Common myeloid progenitor, CD34-positive (primary cell): ENCODE data around the gene HTR2C.
A peak's percentile ranks its signal among the peaks of the same experiment; 100 is the strongest.
"Not testable (repeated sequence)": the region's sequence is repeated elsewhere in the genome, so short reads cannot be mapped to it uniquely, and the experiment has no call there.

Source experiments
- CTCF ChIA-PET: fragments of 350-600 bp; sonication (Branson Sonifier 250); formaldehyde crosslinking; loops from one replicate; lab custom pipeline; 2021; ENCODE audit warnings: antibody characterized with exemption; lab: Charles Lee
- POLR2A ChIA-PET: fragments of 350-600 bp; sonication (Branson Sonifier 250); formaldehyde crosslinking; loops from one replicate; lab custom pipeline; 2021; ENCODE audit warnings: antibody characterized with exemption; lab: Charles Lee
- DNase-seq, 3 donors: peaks; one replicate each; pipeline versions ENCODE4 v3.0.0 to v3.0.0-alpha.2; 2013
- H3K27ac ChIP-seq, 2 experiments: 1 replicate in 1 of 2; 2 replicates in 1 of 2; pipeline ENCODE4 v1.7.0; 2013; ENCODE audit warnings: inconsistent platforms in 2 of 2, low read length in 2 of 2, mild to moderate bottlenecking in 2 of 2, low read depth in 1 of 2, moderate library complexity in 1 of 2; ENCODE audit not compliant: severe bottlenecking in 2 of 2, insufficient read depth in 1 of 2, poor library complexity in 1 of 2
- H3K27me3 ChIP-seq, 5 experiments: replicated peaks in 2 of 5; 1 replicate in 3 of 5; 2 replicates in 2 of 5; pipeline versions ENCODE4 v1.6.1 to v1.7.0; 2013; ENCODE audit warnings: low read length in 4 of 5, mild to moderate bottlenecking in 2 of 5, moderate library complexity in 2 of 5, inconsistent platforms in 1 of 5; ENCODE audit not compliant: insufficient read depth in 5 of 5, control insufficient read depth in 4 of 5
- H3K36me3 ChIP-seq, 4 experiments: 1 replicate in 2 of 4; 2 replicates in 2 of 4; pipeline versions ENCODE4 v1.6.1 to v1.7.0; 2013; ENCODE audit warnings: low read length in 3 of 4, control low read depth in 1 of 4, mild to moderate bottlenecking in 1 of 4; ENCODE audit not compliant: control insufficient read depth in 4 of 4, insufficient read depth in 4 of 4
- H3K4me1 ChIP-seq, 4 experiments: 1 replicate in 3 of 4; 2 replicates in 1 of 4; pipeline versions ENCODE4 v1.6.1 to v1.7.1; 2013; ENCODE audit warnings: low read length in 3 of 4, mild to moderate bottlenecking in 3 of 4, control low read depth in 1 of 4, inconsistent platforms in 1 of 4, moderate library complexity in 1 of 4; ENCODE audit not compliant: control insufficient read depth in 4 of 4, insufficient read depth in 4 of 4; ENCODE audit errors: control extremely low read depth in 1 of 4
- H3K4me3 ChIP-seq, 7 experiments: 1 replicate in 4 of 7; 2 replicates in 3 of 7; pipeline versions ENCODE4 v1.5.1 to v1.7.0; 2013; ENCODE audit warnings: mild to moderate bottlenecking in 7 of 7, low read length in 6 of 7, moderate library complexity in 6 of 7, inconsistent platforms in 2 of 7, low read depth in 2 of 7, control low read depth in 1 of 7; ENCODE audit not compliant: insufficient read depth in 4 of 7, control insufficient read depth in 1 of 7; ENCODE audit errors: extremely low read depth in 1 of 7
- H3K9me3 ChIP-seq, 5 experiments: 1 replicate in 4 of 5; 2 replicates in 1 of 5; pipeline versions ENCODE4 v1.6.1 to v1.7.1; 2013; ENCODE audit warnings: low read length in 4 of 5, mild to moderate bottlenecking in 2 of 5, inconsistent platforms in 1 of 5, low read depth in 1 of 5, moderate library complexity in 1 of 5; ENCODE audit not compliant: control insufficient read depth in 4 of 5, insufficient read depth in 2 of 5; ENCODE audit errors: control extremely low read depth in 1 of 5
- WGBS: methylation state at CpG from one replicate; pipeline ENCODE4 v1.1.5; 2013; ENCODE audit not compliant: insufficient coverage; 5-methylcytosine and 5-hydroxymethylcytosine counted together

Gene HTR2C

GRCh38 chrX:114619874-114620273 lies 36.0 kb downstream of the HTR2C start:
- ChIA-PET CTCF (interaction anchor here (1.1 kb wide), 1 partner anchor 11 kb away, joined by 3 read pairs; no protein-coding TSS in a partner anchor), POLR2A (no interaction called here)
- no peaks in the 10 kb centered on the region for H3K4me1 ChIP-seq
- DNase-seq: peak in 2 of 3 donors; percentile 29 to 41
- no CpG with 5 or more reads among the region's 2 CpGs for WGBS
- H3K27me3 ChIP-seq: peaks cover 0 to 4% (median 0%) of the 10 kb centered on the region in 5 experiments
- no peak overlapping the region for H3K4me3 ChIP-seq
- no peaks in the 10 kb centered on the region for H3K36me3 ChIP-seq
- no peaks in the 10 kb centered on the region for H3K9me3 ChIP-seq
- H3K27ac ChIP-seq: no peak overlapping the region

- no peak overlapping the region for H3K27ac ChIP-seq
- ChIA-PET CTCF (interaction anchor here (0.9 to 1.3 kb wide), 2 partner anchors 16 to 521 kb away, joined by 3 to 5 read pairs; no protein-coding TSS in a partner anchor), POLR2A (interaction anchor here (0.6 kb wide), 1 partner anchor 76 kb away, joined by 3 read pairs; no protein-coding TSS in a partner anchor)
- no peaks in the 10 kb centered on the region for H3K9me3 ChIP-seq
- peak; percentile 14 to 47 (median 38) for DNase-seq
- H3K4me1 ChIP-seq: no peaks in the 10 kb centered on the region
- peaks cover 0 to 2% (median 0%) of the 10 kb centered on the region in 5 experiments for H3K27me3 ChIP-seq
- no peaks in the 10 kb centered on the region for H3K36me3 ChIP-seq
- H3K4me3 ChIP-seq: no peak overlapping the region
Measured at GRCh38 chrX:114626323-114626722, 42.4 kb downstream of the HTR2C start.

- Histone ChIP-seq H3K4me1 (no peaks in the 10 kb centered on the region), H3K27ac (no peak overlapping the region), H3K9me3 (no peaks in the 10 kb centered on the region), H3K4me3 (no peak overlapping the region), H3K27me3 (no peaks in the 10 kb centered on the region), H3K36me3 (no peaks in the 10 kb centered on the region)
- no CpG with 5 or more reads among the region's 1 CpG for WGBS
- DNase-seq: no peak
- POLR2A ChIA-PET: no interaction called here
- CTCF ChIA-PET: no interaction called here
Measured at GRCh38 chrX:114635986-114636385, 52.1 kb downstream of the HTR2C start.

GRCh38 chrX:114650351-114650750 lies 66.5 kb downstream of the HTR2C start:
- H3K36me3 ChIP-seq: no peaks in the 10 kb centered on the region
- H3K4me1 ChIP-seq: no peaks in the 10 kb centered on the region
- peaks cover 0 to 4% (median 0%) of the 10 kb centered on the region in 5 experiments for H3K27me3 ChIP-seq
- no peak overlapping the region for H3K4me3 ChIP-seq
- no peaks in the 10 kb centered on the region for H3K9me3 ChIP-seq
- H3K27ac ChIP-seq: no peak overlapping the region
- no peak for DNase-seq
- CTCF ChIA-PET: no interaction called here
- POLR2A ChIA-PET: no interaction called here

- WGBS: no CpG with 5 or more reads among the region's 2 CpGs
- DNase-seq: no peak
- CTCF ChIA-PET: no interaction called here
Measured at GRCh38 chrX:114675365-114675764, 91.5 kb downstream of the HTR2C start.

GRCh38 chrX:114700533-114700932 lies 116.6 kb downstream of the HTR2C start:
- 0% methylated on average over 1 of the region's 17 CpGs for WGBS

More at GRCh38 chrX:114675365-114675764, 91.5 kb downstream of the HTR2C start:
- H3K4me1 ChIP-seq: no peaks in the 10 kb centered on the region
- no peak overlapping the region for H3K4me3 ChIP-seq
- no peaks in the 10 kb centered on the region for H3K36me3 ChIP-seq
- H3K27me3 ChIP-seq: peaks cover 0 to 2% (median 0%) of the 10 kb centered on the region in 5 experiments
- POLR2A ChIA-PET: no interaction called here
- H3K27ac ChIP-seq: no peak overlapping the region
- no peaks in the 10 kb centered on the region for H3K9me3 ChIP-seq

GRCh38 chrX:114709406-114709805 lies 125.5 kb downstream of the HTR2C start:
- POLR2A ChIA-PET: no interaction called here
- Histone ChIP-seq H3K4me3 (no peak overlapping the region), H3K36me3 (no peaks in the 10 kb centered on the region), H3K27me3 (no peaks in the 10 kb centered on the region), H3K4me1 (no peaks in the 10 kb centered on the region), H3K9me3 (no peaks in the 10 kb centered on the region), H3K27ac (no peak overlapping the region)
- 36% methylated on average over 1 of the region's 1 CpG for WGBS
- no peak for DNase-seq
- CTCF ChIA-PET: no interaction called here

More at GRCh38 chrX:114700533-114700932, 116.6 kb downstream of the HTR2C start:
- H3K36me3 ChIP-seq, H3K9me3 ChIP-seq, POLR2A ChIA-PET, DNase-seq, CTCF ChIA-PET, H3K27ac ChIP-seq, H3K4me1 ChIP-seq, H3K27me3 ChIP-seq, H3K4me3 ChIP-seq: not testable (repeated sequence)
